Breast epithelium (tissue), 4 donors: ENCODE measurements around the gene ARHGEF3. TPM values are rescaled to one million over a fixed set of nuclear protein-coding genes. Genes with fewer than 3 reads are reported as not detected.

ENCODE experiments used
- DNase-seq, 2 donors: peaks; one replicate each; pipeline ENCODE4 v3.0.0-alpha.2; 2019; ENCODE audit warnings: low spot score in 2 of 2
- H3K27ac ChIP-seq, 2 donors: fragments of 200-600 bp; sonication (generic) in 1 of 2; one replicate each; pipeline ENCODE4 v1.5.1; 2016 to 2019; ENCODE audit warnings: mild to moderate bottlenecking in 1 of 2
- H3K27me3 ChIP-seq, 2 donors: fragments of 200-600 bp; sonication (generic) in 1 of 2; one replicate each; pipeline versions ENCODE4 v1.5.1 to v1.6.0; 2017 to 2019; ENCODE audit warnings: control low read depth in 1 of 2, mild to moderate bottlenecking in 1 of 2
- H3K36me3 ChIP-seq: fragments of 200-600 bp; one replicate; pipeline ENCODE4 v1.5.1; 2019
- H3K4me1 ChIP-seq, 2 donors: fragments of 200-600 bp; sonication (generic); one replicate each; pipeline ENCODE4 v1.5.1; 2016 to 2019; ENCODE audit warnings: control low read depth in 1 of 2
- H3K4me3 ChIP-seq, 3 donors: fragments of 200-600 bp; sonication (generic); 1 replicate in 2 of 3; 2 replicates in 1 of 3; pipeline ENCODE4 v1.5.1; 2016 to 2019; ENCODE audit warnings: mild to moderate bottlenecking in 3 of 3, moderate library complexity in 2 of 3
- H3K9me3 ChIP-seq, 2 donors: fragments of 200-600 bp; sonication (generic) in 1 of 2; one replicate each; pipeline ENCODE4 v1.5.1; 2016 to 2019; ENCODE audit warnings: control low read depth in 1 of 2
- POLR2A ChIP-seq: fragments of 450-650 bp; IDR thresholded peaks from one replicate; pipeline ENCODE4 v1.6.1; 2016; ENCODE audit warnings: antibody characterized with exemption, mild to moderate bottlenecking, moderate library complexity
- POLR2AphosphoS5 ChIP-seq, 3 donors: sonication (generic); formaldehyde crosslinking; IDR thresholded peaks; one replicate each; pipeline ENCODE4 v1.6.1; 2017; ENCODE audit warnings: antibody characterized with exemption in 3 of 3
- intact Hi-C: fragments of 100-400 bp; cut with DNase I; formaldehyde crosslinking; loops from one replicate; pipeline ENCODE4 v1.15.1; 2023; ENCODE audit warnings: low total_unique reads
- total RNA-seq, 3 donors: library from RNA; depleted of rRNA; stranded (reverse); fragments of >200 nt; gene quantifications; one replicate each; pipeline ENCODE4 v1.1.0, GENCODE V29; 2016
- TF ChIP-seq, protein P1 (sequence below), 3 donors: fragments of 450-650 bp; IDR thresholded peaks; one replicate each; pipeline ENCODE4 v1.5.1; 2016 to 2017; ENCODE audit warnings: antibody characterized with exemption in 3 of 3, mild to moderate bottlenecking in 3 of 3, moderate library complexity in 3 of 3

The ARHGEF3 gene
- total RNA-seq, 3 donors from 2014 or later, result 11.0 to 45.4 (median 25.2) TPM

DNA sequence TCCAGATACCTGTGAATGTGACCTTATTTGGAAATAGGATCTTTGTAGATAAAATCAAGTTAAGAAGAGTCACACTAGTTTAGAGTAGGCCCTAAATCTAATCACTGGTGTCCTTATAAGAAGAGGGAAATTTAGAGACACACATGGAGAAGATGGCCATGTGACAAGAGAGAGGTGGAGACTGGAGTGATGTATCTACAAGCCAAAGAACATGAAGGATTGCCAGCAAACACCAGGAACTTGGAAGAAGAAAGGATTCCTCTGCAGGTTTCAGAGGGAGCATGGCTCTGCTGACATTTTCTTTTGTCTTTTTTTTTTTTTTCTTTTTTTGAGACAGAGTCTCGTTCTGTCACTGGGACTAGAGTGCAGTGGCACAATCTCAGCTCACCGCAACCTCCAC lies 20.8 kb downstream of the ARHGEF3 start:
- TF ChIP-seq, protein P1, sequence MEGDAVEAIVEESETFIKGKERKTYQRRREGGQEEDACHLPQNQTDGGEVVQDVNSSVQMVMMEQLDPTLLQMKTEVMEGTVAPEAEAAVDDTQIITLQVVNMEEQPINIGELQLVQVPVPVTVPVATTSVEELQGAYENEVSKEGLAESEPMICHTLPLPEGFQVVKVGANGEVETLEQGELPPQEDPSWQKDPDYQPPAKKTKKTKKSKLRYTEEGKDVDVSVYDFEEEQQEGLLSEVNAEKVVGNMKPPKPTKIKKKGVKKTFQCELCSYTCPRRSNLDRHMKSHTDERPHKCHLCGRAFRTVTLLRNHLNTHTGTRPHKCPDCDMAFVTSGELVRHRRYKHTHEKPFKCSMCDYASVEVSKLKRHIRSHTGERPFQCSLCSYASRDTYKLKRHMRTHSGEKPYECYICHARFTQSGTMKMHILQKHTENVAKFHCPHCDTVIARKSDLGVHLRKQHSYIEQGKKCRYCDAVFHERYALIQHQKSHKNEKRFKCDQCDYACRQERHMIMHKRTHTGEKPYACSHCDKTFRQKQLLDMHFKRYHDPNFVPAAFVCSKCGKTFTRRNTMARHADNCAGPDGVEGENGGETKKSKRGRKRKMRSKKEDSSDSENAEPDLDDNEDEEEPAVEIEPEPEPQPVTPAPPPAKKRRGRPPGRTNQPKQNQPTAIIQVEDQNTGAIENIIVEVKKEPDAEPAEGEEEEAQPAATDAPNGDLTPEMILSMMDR (IDR thresholded peaks at IDR 0.05), result no peak
- TF ChIP-seq POLR2A (no peak), POLR2AphosphoS5 (IDR thresholded peaks at IDR 0.05) (no peak)
- intact Hi-C loops, result no loop called here

GRCh38 chr3:56778893-56779292 lies 22.9 kb downstream of the ARHGEF3 start:
- H3K36me3 ChIP-seq, result no peaks in the 10 kb centered on the region
- H3K9me3 ChIP-seq, result no peaks in the 10 kb centered on the region
- intact Hi-C loops, result no loop called here
- TF ChIP-seq, protein P1 (IDR thresholded peaks at IDR 0.05), result no peak
- TF ChIP-seq POLR2AphosphoS5 (IDR thresholded peaks at IDR 0.05) (no peak), POLR2A (no peak)
- no peak overlapping the region for H3K27ac ChIP-seq
- DNase-seq, result no peak
- no peaks in the 10 kb centered on the region for H3K27me3 ChIP-seq
- peaks cover under 1 to 3% of the 10 kb centered on the region in 2 donors for H3K4me1 ChIP-seq
- H3K4me3 ChIP-seq, result no peak overlapping the region

More for the DNA sequence above, 20.8 kb downstream of the ARHGEF3 start:
- Histone ChIP-seq H3K4me3 (no peak overlapping the region), H3K27me3 (no peaks in the 10 kb centered on the region), H3K4me1 (peaks cover 7 to 9% of the 10 kb centered on the region in 2 donors), H3K9me3 (no peaks in the 10 kb centered on the region), H3K36me3 (no peaks in the 10 kb centered on the region), H3K27ac (peak overlapping the region; percentile 70 to 74)
- no peak for DNase-seq

DNA sequence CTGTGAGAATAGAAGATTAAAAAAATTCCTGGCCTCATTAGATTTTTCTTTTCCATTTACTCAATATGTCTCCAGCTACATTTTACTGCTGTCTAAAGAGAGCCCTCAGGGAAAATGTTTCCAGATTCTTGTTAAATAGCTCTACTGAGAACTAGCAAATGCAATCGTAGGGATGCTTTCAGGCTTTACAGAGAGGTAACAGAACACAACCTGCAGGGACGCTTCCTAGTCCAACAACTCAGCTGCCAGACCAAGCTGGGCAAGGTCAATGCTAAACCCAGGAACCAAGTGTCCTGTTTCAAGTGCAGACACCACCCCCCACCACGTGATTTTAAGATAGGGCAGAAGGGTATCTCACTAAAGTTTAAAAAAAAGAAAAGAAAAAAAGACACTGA lies 25.2 kb downstream of the ARHGEF3 start:
- TF ChIP-seq, protein P1 (IDR thresholded peaks at IDR 0.05), result no peak
- TF ChIP-seq POLR2AphosphoS5 (IDR thresholded peaks at IDR 0.05), result no peak
- TF ChIP-seq POLR2A, result no peak
- intact Hi-C loops, result no loop called here
- H3K4me3 ChIP-seq, result no peak overlapping the region
- H3K9me3 ChIP-seq, result no peaks in the 10 kb centered on the region
- H3K27ac ChIP-seq, result no peak overlapping the region
- H3K4me1 ChIP-seq, result no peaks in the 10 kb centered on the region
- no peaks in the 10 kb centered on the region for H3K36me3 ChIP-seq
- H3K27me3 ChIP-seq, result no peaks in the 10 kb centered on the region
- no peak for DNase-seq

DNA sequence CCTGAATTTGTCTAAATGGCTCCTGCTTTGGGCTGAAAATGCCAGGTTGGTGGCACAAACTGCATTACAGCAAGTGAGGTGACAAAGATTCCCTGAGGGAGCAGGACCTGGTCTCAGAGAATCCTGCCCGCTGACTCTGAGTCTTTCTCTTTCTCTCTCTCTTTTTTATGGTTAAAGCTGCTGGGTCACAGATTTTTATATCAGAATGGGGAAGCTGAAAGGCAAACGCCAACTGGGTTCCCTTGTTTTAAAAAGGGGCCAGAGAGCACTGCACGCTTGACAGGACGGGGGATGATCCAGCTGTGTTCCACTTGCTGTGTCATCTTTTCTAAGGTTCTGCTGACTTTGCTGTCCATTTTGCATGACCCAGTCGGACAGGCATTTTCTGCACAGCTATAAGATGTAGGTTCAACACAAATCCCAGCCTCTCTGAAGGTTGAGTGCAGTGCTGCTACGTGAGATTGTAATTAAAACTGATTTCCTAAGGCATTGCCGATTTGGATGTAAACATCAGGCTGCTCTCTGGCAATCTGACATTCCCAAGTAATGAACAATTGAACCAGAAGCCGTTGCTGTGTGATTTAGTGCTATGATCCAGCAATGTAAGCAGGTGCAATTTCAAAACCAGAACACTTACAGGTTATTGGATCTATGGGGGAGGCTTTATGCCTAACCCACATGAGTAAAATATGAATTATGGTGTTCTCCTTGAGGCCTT lies 25.8 kb downstream of the ARHGEF3 start:
- H3K4me3 ChIP-seq, result no peak overlapping the region
- H3K27ac ChIP-seq, result no peak overlapping the region
- intact Hi-C loops, result no loop called here

GRCh38 chr3:56775445-56775837 lies 26.3 kb downstream of the ARHGEF3 start:
- intact Hi-C loops, result no loop called here
- no peaks in the 10 kb centered on the region for H3K27me3 ChIP-seq
- no peaks in the 10 kb centered on the region for H3K9me3 ChIP-seq
- no peak overlapping the region for H3K27ac ChIP-seq
- no peaks in the 10 kb centered on the region for H3K4me1 ChIP-seq
- DNase-seq, result no peak
- H3K36me3 ChIP-seq, result no peaks in the 10 kb centered on the region
- H3K4me3 ChIP-seq, result no peak overlapping the region
- TF ChIP-seq POLR2A (no peak), POLR2AphosphoS5 (IDR thresholded peaks at IDR 0.05) (no peak)
- TF ChIP-seq, protein P1 (IDR thresholded peaks at IDR 0.05), result no peak

More for the DNA sequence above, 25.8 kb downstream of the ARHGEF3 start:
- Histone ChIP-seq H3K9me3 (no peaks in the 10 kb centered on the region), H3K4me1 (no peaks in the 10 kb centered on the region), H3K27me3 (no peaks in the 10 kb centered on the region), H3K36me3 (no peaks in the 10 kb centered on the region)
- no peak for DNase-seq
- no peak for TF ChIP-seq POLR2A
- no peak for TF ChIP-seq POLR2AphosphoS5 (IDR thresholded peaks at IDR 0.05)
- TF ChIP-seq, protein P1 (IDR thresholded peaks at IDR 0.05), result no peak
